T47D (cell line): ENCODE measurements around the gene RBBP8.

Experiments used
- DNase-seq, 2 experiments: peaks; one replicate each; pipeline versions ENCODE4 v3.0.0 to v3.0.0-alpha.2; 2011 to 2012; ENCODE audit warnings: low read depth in 1 of 2, low spot score in 1 of 2
- JUND ChIP-seq: IDR thresholded peaks from 2 replicates; pipeline ENCODE4 v1.6.1; 2012; ENCODE audit warnings: low read depth
- in situ Hi-C: cut with HindIII; loops from 2 replicates; pipeline ENCODE4 v1.10.0; 2016; ENCODE audit warnings: low sequenced_read_pairs, low pct_unique_long_range_greater_than_20kb

RBBP8 gene

DNA sequence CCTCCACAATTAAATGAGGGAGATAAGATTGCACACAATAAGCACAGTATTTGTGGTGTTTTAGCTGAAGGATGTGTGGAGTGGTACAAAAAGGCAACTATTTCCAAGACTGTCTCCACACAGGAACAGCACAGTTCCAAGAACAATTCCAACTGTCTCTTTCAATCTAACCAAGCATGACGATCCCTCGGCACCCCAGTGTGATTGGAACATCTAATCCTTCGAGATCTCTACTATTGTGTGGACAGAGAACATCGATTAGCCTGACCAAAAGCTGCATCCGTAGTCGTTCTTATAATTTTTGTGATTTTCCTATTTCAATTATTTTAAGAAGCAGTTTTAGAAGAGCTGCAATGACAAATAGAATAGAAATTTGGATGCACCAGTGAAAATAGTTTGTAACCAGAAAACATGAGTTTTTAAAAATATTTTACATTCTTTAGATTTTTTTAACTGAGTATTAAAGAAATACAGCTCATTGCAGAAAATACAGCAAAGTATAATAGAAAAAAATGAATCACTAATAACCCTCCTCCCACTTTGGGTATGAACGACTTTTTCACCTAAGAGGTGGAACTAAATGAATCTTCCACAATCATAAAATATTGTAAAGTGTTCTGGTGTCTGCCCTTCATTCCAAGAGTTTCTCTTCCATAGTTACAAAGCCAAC lies 125.8 kb downstream of the RBBP8 start:
- no peak for DNase-seq
- in situ Hi-C loops: no loop called here
- no peak for TF ChIP-seq JUND

DNA sequence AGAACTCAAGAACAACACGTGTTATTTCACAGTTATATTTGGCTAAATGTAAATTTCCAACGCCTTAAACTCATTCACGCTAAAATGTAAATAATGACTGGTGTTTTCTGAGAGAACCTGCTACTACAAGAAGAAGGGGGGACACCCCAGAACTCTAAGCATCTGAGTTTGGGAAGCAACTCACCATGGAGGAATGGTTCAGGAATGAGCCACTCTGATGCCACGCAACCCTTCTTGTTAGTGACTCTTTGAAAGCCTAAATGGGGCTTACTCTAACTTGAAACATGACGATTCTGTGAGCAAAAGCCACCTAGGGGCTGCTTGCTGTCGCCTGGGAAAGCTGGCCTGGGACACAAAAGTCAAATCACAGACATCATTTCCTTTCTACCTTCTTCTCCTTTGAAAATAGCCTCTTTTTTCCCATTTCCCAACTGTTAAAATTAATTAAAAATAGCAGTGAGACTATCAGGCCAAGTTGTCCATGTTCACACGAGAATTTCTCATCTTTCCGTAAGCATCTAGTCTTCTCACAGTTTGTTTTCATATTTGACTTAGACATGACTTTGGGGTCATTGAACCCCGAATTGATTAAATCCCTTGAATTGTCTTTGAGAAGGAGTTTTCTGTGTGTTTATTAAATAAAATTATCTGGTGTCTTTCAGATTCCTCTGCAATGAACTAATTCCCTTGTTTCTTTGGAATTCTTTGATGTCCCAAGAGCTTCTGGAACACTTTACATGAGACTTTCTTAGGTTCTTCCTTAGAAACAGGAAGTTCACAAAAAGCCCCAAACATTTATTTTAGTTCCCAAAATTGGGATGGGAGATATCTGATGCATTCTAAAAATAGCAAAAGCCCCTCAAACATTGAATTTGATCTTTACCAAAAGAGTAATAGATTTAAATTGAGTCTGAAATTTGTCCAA lies 126.7 kb downstream of the RBBP8 start:
- TF ChIP-seq JUND: no peak
- in situ Hi-C loops: no loop called here
- no peak for DNase-seq

DNA sequence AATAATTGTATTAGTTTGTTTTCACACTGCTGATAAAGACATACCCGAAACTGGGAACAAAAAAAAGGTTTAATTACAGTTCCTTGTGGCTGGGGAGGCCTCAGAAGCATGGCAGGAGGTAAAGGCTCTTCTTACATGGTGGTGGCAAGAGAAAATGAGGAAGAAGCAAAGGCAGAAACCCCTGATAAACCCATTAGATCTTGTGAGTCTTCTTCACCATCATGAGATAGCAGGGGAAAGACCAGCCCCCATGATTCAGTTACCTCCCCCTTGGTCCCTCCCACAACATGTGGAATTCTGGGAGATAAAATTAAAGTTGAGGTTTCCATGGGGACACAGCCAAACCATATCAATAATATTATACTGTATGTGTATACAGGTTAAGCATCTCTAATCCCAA lies 128.9 kb downstream of the RBBP8 start:
- in situ Hi-C loops: no loop called here
- no peak for TF ChIP-seq JUND
- DNase-seq: no peak

DNA sequence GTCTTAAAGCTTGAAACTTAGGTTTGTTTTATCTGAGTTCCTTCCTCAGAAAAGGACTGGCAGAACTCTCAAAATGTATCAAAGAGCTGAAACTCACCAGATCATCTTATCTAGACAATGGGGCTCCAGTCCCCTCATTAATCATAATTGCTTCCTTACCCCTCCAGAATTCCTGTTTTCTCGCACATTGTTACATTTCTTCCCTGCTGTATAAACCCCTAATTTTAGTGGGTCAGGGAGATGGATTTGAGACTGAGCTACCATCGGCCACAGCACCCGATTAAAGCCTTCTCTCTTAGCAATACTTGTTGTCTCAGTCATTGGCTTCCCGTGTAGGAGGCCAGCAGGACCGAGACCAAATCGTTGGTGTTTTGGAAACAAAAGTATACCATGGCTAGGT lies 130.4 kb downstream of the RBBP8 start:
- in situ Hi-C loops: no loop called here
- no peak for DNase-seq
- TF ChIP-seq JUND: no peak

DNA sequence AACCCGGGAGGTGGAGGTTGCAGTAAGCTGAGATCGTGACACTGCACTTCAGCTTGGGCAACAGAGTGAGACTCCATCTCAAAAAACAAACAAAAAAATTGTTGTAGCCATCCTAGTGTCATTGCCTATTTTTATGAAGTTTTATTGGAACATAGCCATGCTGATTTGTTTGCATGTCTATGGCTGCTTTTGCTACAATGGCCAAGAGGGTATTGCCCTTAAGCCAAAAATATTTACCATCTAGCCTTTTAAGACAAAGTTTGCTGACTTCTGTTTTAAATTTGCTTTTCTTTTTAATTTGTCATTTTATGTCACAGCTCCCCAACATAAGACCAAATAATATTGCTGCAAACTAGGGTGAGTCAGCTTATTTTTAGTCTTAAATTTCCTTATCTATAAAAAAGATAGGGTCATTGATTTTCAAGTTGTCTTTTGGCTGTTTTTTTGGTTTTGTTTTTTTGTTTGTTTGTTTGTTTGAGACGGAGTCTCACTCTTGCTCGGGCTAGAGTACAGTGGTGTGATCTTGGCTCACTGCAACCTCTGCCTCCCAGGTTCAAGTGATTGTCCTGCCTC lies 132.2 kb downstream of the RBBP8 start:
- DNase-seq: no peak
- no peak for TF ChIP-seq JUND
- in situ Hi-C loops: no loop called here

DNA sequence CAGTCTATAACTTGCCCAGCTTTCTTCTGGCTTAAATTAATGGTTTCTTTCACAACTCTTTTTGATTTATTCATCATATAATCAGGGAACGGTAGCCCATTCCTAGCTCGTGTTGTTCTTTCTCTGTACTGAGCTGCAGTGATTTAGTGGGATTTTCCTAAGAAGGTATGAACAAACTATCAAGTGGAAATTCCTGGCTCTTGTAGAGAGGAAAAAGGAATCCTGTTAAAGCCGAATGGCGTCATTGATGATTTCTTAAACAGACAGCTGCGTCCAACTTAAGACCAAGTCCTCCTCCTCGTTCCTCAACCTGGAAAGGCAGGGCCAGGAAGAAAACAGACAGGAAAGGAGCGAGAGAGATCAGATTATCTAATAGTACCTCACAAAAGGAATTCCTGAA lies 132.9 kb downstream of the RBBP8 start:
- DNase-seq: no peak
- in situ Hi-C loops: no loop called here
- no peak for TF ChIP-seq JUND

DNA sequence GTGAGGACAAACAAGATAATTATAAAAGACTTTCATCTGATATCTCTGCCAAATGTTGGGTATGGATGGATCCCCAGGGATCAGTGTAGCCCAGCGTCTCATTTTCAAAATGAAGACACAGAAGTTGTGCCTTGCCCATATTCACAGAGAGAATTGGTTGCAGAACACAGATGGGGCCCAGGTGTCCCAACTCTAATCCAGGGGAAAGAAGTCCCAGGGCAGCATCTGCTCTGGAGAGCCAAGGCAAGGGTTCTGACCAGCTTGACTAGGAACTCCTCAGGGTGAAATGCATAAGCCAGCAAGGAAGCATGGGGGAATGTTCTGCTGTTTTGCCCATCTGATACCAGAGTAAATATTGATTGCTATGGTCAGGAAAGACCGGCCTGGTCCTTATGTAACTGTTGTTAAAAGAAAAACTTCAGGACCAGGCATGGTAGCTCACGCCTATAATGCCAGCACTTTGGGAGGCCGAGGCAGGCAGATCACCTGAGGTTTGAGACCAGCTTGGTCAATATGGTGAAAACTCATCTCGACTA lies 133.4 kb downstream of the RBBP8 start:
- TF ChIP-seq JUND: peak; percentile 64; the same call in 1 of the 2 replicates
- in situ Hi-C loops: no loop called here
- peak; percentile 31 to 84 for DNase-seq

DNA sequence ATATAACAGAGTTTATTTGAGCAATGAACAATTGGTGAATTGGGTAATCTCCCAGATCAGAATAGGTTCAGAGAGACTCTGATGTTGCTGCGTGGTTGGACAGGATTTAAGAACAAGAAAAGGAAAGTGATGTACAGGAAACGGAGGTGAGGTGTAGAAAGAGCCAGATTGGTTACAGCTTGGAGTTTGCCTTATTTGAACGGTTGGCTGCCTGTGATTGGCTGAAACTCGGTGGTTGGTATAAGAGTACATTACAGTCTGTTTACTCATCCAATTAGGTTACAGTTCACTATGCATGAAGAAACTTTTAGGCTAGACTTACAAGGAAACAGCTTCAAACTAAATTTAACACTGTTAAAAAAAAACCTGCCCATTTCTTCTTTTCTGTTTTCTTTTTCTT lies 134.1 kb downstream of the RBBP8 start:
- DNase-seq: peak in 1 of 2 experiments; percentile 75
- TF ChIP-seq JUND: no peak
- in situ Hi-C loops: no loop called here

DNA sequence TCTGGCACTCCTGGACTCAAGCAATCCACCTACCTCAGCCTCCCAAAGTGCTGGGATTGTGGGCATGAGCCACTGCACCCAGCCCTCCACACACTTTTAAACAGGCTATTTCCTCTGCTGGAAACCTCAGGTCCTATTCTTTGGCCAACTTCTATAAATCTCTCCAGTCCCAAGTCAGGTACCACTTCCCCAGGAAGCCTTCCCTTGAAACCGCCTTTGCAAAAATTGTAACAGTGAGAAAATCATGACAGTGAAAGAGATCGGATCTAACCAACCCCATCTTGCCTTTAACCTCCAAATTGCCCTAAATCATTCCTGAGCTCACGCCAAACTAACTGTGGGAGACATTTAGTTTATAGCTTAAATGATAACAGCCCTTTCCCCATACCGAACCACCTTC lies 134.9 kb downstream of the RBBP8 start:
- in situ Hi-C loops: no loop called here
- no peak for DNase-seq
- no peak for TF ChIP-seq JUND

DNA sequence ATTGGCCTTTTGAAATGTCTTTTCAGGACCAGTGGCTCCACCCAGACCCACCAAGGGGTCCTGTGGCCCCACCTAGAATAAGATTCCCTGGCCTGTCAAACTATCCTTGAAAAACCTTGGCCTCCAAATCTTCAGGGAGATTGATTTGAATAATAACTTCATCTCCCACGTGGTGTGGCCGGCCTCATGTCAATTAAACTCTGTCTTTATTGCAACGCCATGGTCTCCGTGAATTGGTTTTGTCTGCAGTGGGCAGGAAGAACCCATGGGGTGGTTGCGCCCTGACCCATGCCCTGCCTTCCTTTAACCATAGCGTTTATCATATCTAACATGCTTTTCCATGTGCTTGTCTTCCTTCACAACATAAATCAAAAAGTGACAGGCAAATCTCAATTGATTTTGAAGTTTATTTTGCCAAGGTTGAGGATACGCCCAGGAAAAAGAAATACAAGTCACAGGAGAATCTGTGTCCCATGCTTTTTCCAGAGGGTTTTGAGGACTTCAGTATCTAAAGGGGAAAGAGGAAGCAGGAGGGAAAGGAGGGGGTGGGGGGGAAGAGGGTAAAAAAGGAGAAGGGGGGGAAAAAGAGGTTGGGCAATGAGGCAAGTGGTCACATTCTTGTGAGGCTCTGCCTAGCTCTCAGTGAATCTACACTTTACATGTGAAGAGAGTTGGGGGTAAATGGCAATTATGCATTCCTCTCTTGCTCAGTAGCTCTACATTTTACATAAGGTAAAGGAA lies 135.6 kb downstream of the RBBP8 start:
- in situ Hi-C loops: no loop called here
- DNase-seq: no peak
- no peak for TF ChIP-seq JUND

DNA sequence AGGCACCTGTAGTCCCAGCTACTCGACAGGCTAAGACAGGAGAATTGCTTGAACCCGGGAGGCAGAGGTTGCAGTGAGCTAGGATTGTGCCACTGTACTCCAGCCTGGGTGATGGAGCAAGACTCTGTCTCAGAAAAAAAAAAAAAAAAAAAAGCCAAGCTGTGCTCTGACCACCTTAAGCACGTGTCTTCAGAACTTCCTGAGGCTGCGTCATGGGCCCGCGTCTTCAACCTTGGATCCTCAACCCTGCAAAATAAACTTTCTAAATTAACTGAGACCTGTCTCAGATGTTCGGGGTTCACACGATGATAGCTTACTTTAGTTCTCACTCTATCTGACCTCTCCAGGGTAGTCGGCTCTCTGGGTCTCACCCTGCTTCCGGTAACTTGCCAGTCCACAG lies 136.4 kb downstream of the RBBP8 start:
- TF ChIP-seq JUND: no peak
- no peak for DNase-seq
- in situ Hi-C loops: no loop called here

DNA sequence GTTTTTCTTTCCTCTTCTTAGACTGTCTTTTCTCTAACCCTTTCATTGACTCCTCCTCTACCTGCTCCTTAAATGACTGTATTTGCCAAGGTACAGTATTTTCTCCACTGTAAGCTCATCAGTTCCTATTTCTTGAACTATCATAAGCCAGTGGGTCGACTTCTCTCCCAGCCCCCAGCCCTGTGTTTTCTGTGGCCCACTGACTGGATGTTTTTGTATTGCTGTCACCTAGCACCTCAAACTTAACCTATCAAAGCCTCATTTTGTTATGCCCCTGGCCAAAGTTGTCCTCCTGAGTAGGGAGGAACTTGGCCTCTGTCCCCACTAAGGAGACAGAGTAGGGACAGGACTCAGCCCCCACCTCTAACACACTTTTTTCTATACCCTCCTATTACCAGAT lies 136.8 kb downstream of the RBBP8 start:
- TF ChIP-seq JUND: no peak
- in situ Hi-C loops: no loop called here
- no peak for DNase-seq
